ENCODE data around the gene PSMB8. TPM values are rescaled to one million over a fixed set of nuclear protein-coding genes. Genes with fewer than 3 reads are reported as not detected.

Gene PSMB8
- total and polyA plus RNA-seq, 7 donors = 34.3 to 305 (median 45.7) TPM

- 55 to 80% methylated on average over 2 of the region's 2 CpGs for WGBS, 2 donors
- Histone ChIP-seq H3K27ac (peak overlapping the region in 1 of 4 donors; percentile 91), H3K4me1 (peaks cover 0 to 13% (median 10%) of the 10 kb centered on the region in 4 donors), H3K9me3 (no peaks in the 10 kb centered on the region), H3K27me3 (no peaks in the 10 kb centered on the region), H3K4me3 (no peak overlapping the region), H3K36me3 (peaks cover 0 to 42% (median 6%) of the 10 kb centered on the region in 4 donors)
- intact Hi-C loops (cut with DNase I) = no loop called here
- TF ChIP-seq POLR2AphosphoS5 (IDR thresholded peaks at IDR 0.05) (no peak), CTCF (IDR thresholded peaks at IDR 0.05) (no peak), EP300 (IDR thresholded peaks at IDR 0.05) (no peak), POLR2A (IDR thresholded peaks at IDR 0.05) (no peak)
- DNase-seq = no peak
These were observed 7.0 kb downstream of the PSMB8 start for GRCh38 chr6:32836873-32837272.

GRCh38 chr6:32835167-32835893 lies 8.5 kb downstream of the PSMB8 start:
- no peaks in the 10 kb centered on the region for H3K9me3 ChIP-seq
- no peak overlapping the region for H3K27ac ChIP-seq
- TF ChIP-seq POLR2AphosphoS5 (IDR thresholded peaks at IDR 0.05) (no peak), POLR2A (IDR thresholded peaks at IDR 0.05) (no peak), CTCF (IDR thresholded peaks at IDR 0.05) (no peak), EP300 (IDR thresholded peaks at IDR 0.05) (no peak)
- no peak for DNase-seq
- 96 to 97% methylated on average over 16 of the region's 16 CpGs for WGBS, 2 donors
- no peak overlapping the region for H3K4me3 ChIP-seq
- intact Hi-C loops (cut with DNase I) = no loop called here
- peaks cover 0 to 12% (median 10%) of the 10 kb centered on the region in 4 donors for H3K4me1 ChIP-seq
- peaks cover 0 to 44% (median 14%) of the 10 kb centered on the region in 4 donors for H3K36me3 ChIP-seq
- no peaks in the 10 kb centered on the region for H3K27me3 ChIP-seq

GRCh38 chr6:32833664-32834063 lies 10.2 kb downstream of the PSMB8 start:
- DNase-seq = no peak
- Histone ChIP-seq H3K36me3 (peaks cover 0 to 57% (median 26%) of the 10 kb centered on the region in 4 donors), H3K27ac (no peak overlapping the region), H3K4me1 (peaks cover 0 to 10% (median 9%) of the 10 kb centered on the region in 4 donors), H3K4me3 (no peak overlapping the region), H3K27me3 (no peaks in the 10 kb centered on the region), H3K9me3 (no peaks in the 10 kb centered on the region)
- TF ChIP-seq CTCF (IDR thresholded peaks at IDR 0.05) = no peak
- no peak for TF ChIP-seq EP300 (IDR thresholded peaks at IDR 0.05)
- no peak for TF ChIP-seq POLR2A (IDR thresholded peaks at IDR 0.05)
- TF ChIP-seq POLR2AphosphoS5 (IDR thresholded peaks at IDR 0.05) = no peak
- intact Hi-C loops (cut with DNase I) = no loop called here
- 84 to 92% methylated on average over 5 of the region's 5 CpGs for whole genome bisulfite sequencing, 2 donors

GRCh38 chr6:32832535-32832934 lies 11.3 kb downstream of the PSMB8 start:
- peaks cover 0 to 5% (median 4%) of the 10 kb centered on the region in 4 donors for H3K4me1 ChIP-seq
- 82 to 90% methylated on average over 13 of the region's 13 CpGs for WGBS, 2 donors
- H3K4me3 ChIP-seq = no peak overlapping the region
- no peak for DNase-seq
- peaks cover 0 to 62% (median 26%) of the 10 kb centered on the region in 4 donors for H3K36me3 ChIP-seq
- H3K27ac ChIP-seq = no peak overlapping the region
- H3K27me3 ChIP-seq = no peaks in the 10 kb centered on the region
- intact Hi-C loops (cut with DNase I) = no loop called here
- H3K9me3 ChIP-seq = no peaks in the 10 kb centered on the region
- no peak for TF ChIP-seq POLR2A (IDR thresholded peaks at IDR 0.05)
- no peak for TF ChIP-seq POLR2AphosphoS5 (IDR thresholded peaks at IDR 0.05)
- no peak for TF ChIP-seq EP300 (IDR thresholded peaks at IDR 0.05)
- TF ChIP-seq CTCF (IDR thresholded peaks at IDR 0.05) = no peak

All from sigmoid colon (tissue), 7 donors.